NT2/D1 (cell line): ENCODE measurements around the gene NUDCD3.

Experiments used
- DNase-seq: peaks from one replicate; pipeline ENCODE4 v3.0.0-alpha.2; 2011; ENCODE audit warnings: low read depth, low spot score
- H3K27me3 ChIP-seq: 2 replicates; pipeline ENCODE4 v1.6.0; 2011; ENCODE audit warnings: mild to moderate bottlenecking; ENCODE audit not compliant: insufficient read length, insufficient read depth
- H3K36me3 ChIP-seq: 2 replicates; pipeline ENCODE4 v1.6.1; 2011; ENCODE audit warnings: mild to moderate bottlenecking, low read length, mixed read lengths; ENCODE audit not compliant: insufficient read depth, insufficient read length
- H3K4me1 ChIP-seq: 2 replicates; pipeline ENCODE4 v1.5.1; 2011; ENCODE audit not compliant: insufficient read depth, insufficient read length
- H3K4me3 ChIP-seq: 2 replicates; pipeline ENCODE4 v1.5.1; 2011; ENCODE audit warnings: low read depth; ENCODE audit not compliant: insufficient read length
- H3K9ac ChIP-seq: 2 replicates; pipeline ENCODE4 v1.6.0; 2011; ENCODE audit warnings: low read depth; ENCODE audit not compliant: insufficient read length
- H3K9me3 ChIP-seq: 2 replicates; pipeline ENCODE4 v1.5.1; 2011; ENCODE audit warnings: mild to moderate bottlenecking, low read length; ENCODE audit not compliant: insufficient read depth
- SUZ12 ChIP-seq: IDR thresholded peaks from 2 replicates; pipeline ENCODE4 v1.6.1; 2011; ENCODE audit not compliant: insufficient read length, insufficient read depth; ENCODE audit errors: extremely low read depth
- YY1 ChIP-seq: IDR thresholded peaks from 2 replicates; pipeline ENCODE4 v1.6.1; 2011; ENCODE audit not compliant: insufficient read length, insufficient read depth
- ZNF274 ChIP-seq: IDR thresholded peaks from 2 replicates; pipeline ENCODE4 v1.6.1; 2011; ENCODE audit warnings: mild to moderate bottlenecking, low read depth, low read length

The NUDCD3 gene

GRCh38 chr7:44535348-44536064 is 45.0 kb upstream of the NUDCD3 start:
- no peaks in the 10 kb centered on the region for H3K27me3 ChIP-seq
- H3K4me1 ChIP-seq: no peaks in the 10 kb centered on the region
- DNase-seq: no peak
- TF ChIP-seq ZNF274: no peak
- no peak for TF ChIP-seq YY1
- TF ChIP-seq SUZ12: no peak
- no peak overlapping the region for H3K4me3 ChIP-seq
- H3K9me3 ChIP-seq: no peaks in the 10 kb centered on the region
- no peaks in the 10 kb centered on the region for H3K36me3 ChIP-seq
- H3K9ac ChIP-seq: no peak overlapping the region

GRCh38 chr7:44534501-44534900 is 44.0 kb upstream of the NUDCD3 start:
- Histone ChIP-seq H3K4me1 (no peaks in the 10 kb centered on the region), H3K36me3 (no peaks in the 10 kb centered on the region), H3K9me3 (no peaks in the 10 kb centered on the region), H3K27me3 (no peaks in the 10 kb centered on the region), H3K9ac (no peak overlapping the region), H3K4me3 (no peak overlapping the region)
- TF ChIP-seq ZNF274 (no peak), YY1 (no peak), SUZ12 (no peak)
- peak; percentile 73 for DNase-seq

- Histone ChIP-seq H3K4me1 (no peaks in the 10 kb centered on the region), H3K36me3 (no peaks in the 10 kb centered on the region), H3K4me3 (no peak overlapping the region), H3K9ac (no peak overlapping the region), H3K9me3 (no peaks in the 10 kb centered on the region), H3K27me3 (no peaks in the 10 kb centered on the region)
- DNase-seq: no peak
- no peak for TF ChIP-seq SUZ12
- TF ChIP-seq YY1: no peak
- no peak for TF ChIP-seq ZNF274
Measured at GRCh38 chr7:44534087-44534486, 43.6 kb upstream of the NUDCD3 start.

GRCh38 chr7:44533301-44534055 is 43.0 kb upstream of the NUDCD3 start:
- H3K27me3 ChIP-seq: no peaks in the 10 kb centered on the region
- no peaks in the 10 kb centered on the region for H3K4me1 ChIP-seq
- no peak for TF ChIP-seq YY1
- no peaks in the 10 kb centered on the region for H3K36me3 ChIP-seq
- no peaks in the 10 kb centered on the region for H3K9me3 ChIP-seq
- DNase-seq: no peak
- H3K4me3 ChIP-seq: no peak overlapping the region
- H3K9ac ChIP-seq: no peak overlapping the region

GRCh38 chr7:44531421-44532380 is 41.2 kb upstream of the NUDCD3 start:
- peak overlapping the region; percentile 25 for H3K9ac ChIP-seq
- TF ChIP-seq SUZ12 (no peak), ZNF274 (no peak), YY1 (no peak)
- no peaks in the 10 kb centered on the region for H3K36me3 ChIP-seq
- H3K4me1 ChIP-seq: no peaks in the 10 kb centered on the region
- no peak overlapping the region for H3K4me3 ChIP-seq
- H3K9me3 ChIP-seq: no peaks in the 10 kb centered on the region
- H3K27me3 ChIP-seq: no peaks in the 10 kb centered on the region
- DNase-seq: no peak

GRCh38 chr7:44530990-44531389 is 40.5 kb upstream of the NUDCD3 start:
- no peak overlapping the region for H3K4me3 ChIP-seq
- H3K36me3 ChIP-seq: no peaks in the 10 kb centered on the region
- DNase-seq: no peak
- no peak overlapping the region for H3K9ac ChIP-seq
- H3K9me3 ChIP-seq: no peaks in the 10 kb centered on the region
- no peaks in the 10 kb centered on the region for H3K4me1 ChIP-seq
- no peak for TF ChIP-seq ZNF274
- no peak for TF ChIP-seq SUZ12
- no peak for TF ChIP-seq YY1
- no peaks in the 10 kb centered on the region for H3K27me3 ChIP-seq
